Measurements from ENCODE around the gene RGS7. TPM values are rescaled to one million over a fixed set of nuclear protein-coding genes. Genes with fewer than 3 reads are reported as not detected.

Gene RGS7
- polyA plus RNA-seq, 1 donor from 2014 or later, result 24.2 TPM

DNA sequence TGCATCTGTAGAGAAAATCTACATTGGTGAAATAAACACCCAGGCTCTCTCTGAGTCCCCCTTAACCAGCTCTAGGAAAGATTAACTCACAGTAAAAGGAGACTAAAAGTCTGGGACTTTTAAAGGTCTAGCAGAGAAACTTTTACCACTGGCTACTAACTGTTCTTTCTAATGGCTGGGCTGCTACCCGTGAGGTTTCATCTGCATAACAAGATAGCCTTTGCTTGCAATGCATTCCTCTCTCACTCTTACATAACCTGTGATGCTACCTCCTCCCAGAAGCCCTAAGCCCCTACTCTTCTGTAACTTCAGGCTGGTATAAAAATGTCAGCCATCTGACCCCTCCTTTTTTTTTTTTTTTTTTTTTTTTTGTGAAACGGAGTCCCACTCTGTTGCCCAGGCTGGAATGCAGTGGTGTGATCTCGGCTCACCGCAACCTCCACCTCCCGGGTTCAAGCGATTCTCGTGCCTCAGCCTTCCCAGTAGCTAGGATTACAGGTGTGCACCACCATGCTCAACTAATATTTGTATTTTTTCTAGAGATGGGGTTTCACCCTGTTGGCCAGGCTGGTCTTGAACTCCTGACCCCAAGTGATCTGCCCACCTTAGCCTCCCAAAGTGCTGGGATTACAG lies 344.2 kb downstream of the RGS7 start:
- Histone ChIP-seq H3F3A (ENCODE audit: insufficient read depth, low read length, poor library complexity, severe bottlenecking) (no peaks in the 10 kb centered on the region), H3K79me2 (replicated peaks; ENCODE audit: insufficient read depth, low read length) (no peaks in the 10 kb centered on the region), H3K4me2 (ENCODE audit: low read length) (no peak overlapping the region), H4K20me1 (ENCODE audit: insufficient read depth) (no peaks in the 10 kb centered on the region), H3K36me3 (ENCODE audit: insufficient read depth, low read length) (no peaks in the 10 kb centered on the region), H3K9ac (ENCODE audit: low read length) (no peak overlapping the region), H3K9me3 (ENCODE audit: low read length) (no peaks in the 10 kb centered on the region), H2AFZ (ENCODE audit: low read depth, low read length) (no peak overlapping the region), H3K4me3 (ENCODE audit: low read length) (no peak overlapping the region), H3K27ac (ENCODE audit: low read length) (no peak overlapping the region), H3K27me3 (ENCODE audit: insufficient read depth, low read depth, low read length) (no peaks in the 10 kb centered on the region), H3K9me2 (ENCODE audit: insufficient read depth, low read length) (no peaks in the 10 kb centered on the region)
- TF ChIP-seq SMC3 (conservative IDR thresholded peaks at IDR 0.05; ENCODE audit: poor library complexity), result no peak
- TF ChIP-seq EZH2 (IDR thresholded peaks at IDR 0.05; ENCODE audit: borderline replicate concordance, insufficient read depth, low read length, poor library complexity, severe bottlenecking), result no peak
- no peak for TF ChIP-seq POLR2AphosphoS5 (IDR thresholded peaks at IDR 0.05)
- no peak for TF ChIP-seq REST (IDR thresholded peaks at IDR 0.05; ENCODE audit: borderline replicate concordance)
- no peak for TF ChIP-seq RAD21 (conservative IDR thresholded peaks at IDR 0.05)

DNA sequence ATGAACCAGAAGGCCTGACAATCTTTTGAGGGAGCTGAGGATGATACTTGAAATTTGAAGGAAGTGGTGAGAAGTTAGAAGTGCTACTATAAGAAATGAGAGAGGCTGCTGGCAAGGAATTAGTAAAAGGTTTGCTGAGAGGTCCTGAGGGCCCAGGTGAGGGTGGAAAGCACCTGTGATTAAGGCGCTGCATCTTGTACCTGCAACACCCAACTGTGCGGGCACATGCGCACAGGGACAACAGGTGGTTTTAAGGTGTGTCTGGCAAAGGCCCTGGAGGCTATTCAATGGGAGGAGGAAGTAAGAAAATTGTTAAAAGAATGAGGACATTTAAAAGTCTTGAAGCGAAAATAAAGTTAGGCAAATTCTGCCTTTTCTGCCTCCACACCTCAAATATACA lies 349.3 kb downstream of the RGS7 start:
- no peak overlapping the region for H3K27ac ChIP-seq (ENCODE audit: low read length)
- no peaks in the 10 kb centered on the region for H3F3A ChIP-seq (ENCODE audit: insufficient read depth, low read length, poor library complexity, severe bottlenecking)
- no peak overlapping the region for H3K4me3 ChIP-seq (ENCODE audit: low read length)
- H3K4me2 ChIP-seq (ENCODE audit: low read length), result no peak overlapping the region
- H3K79me2 ChIP-seq (replicated peaks; ENCODE audit: insufficient read depth, low read length), result no peaks in the 10 kb centered on the region
- no peak overlapping the region for H2AFZ ChIP-seq (ENCODE audit: low read depth, low read length)
- no peaks in the 10 kb centered on the region for H3K9me3 ChIP-seq (ENCODE audit: low read length)
- H3K9me2 ChIP-seq (ENCODE audit: insufficient read depth, low read length), result no peaks in the 10 kb centered on the region
- H4K20me1 ChIP-seq (ENCODE audit: insufficient read depth), result no peaks in the 10 kb centered on the region
- H3K27me3 ChIP-seq (ENCODE audit: insufficient read depth, low read depth, low read length), result no peaks in the 10 kb centered on the region
- H3K36me3 ChIP-seq (ENCODE audit: insufficient read depth, low read length), result no peaks in the 10 kb centered on the region
- H3K9ac ChIP-seq (ENCODE audit: low read length), result no peak overlapping the region
- TF ChIP-seq SMC3 (conservative IDR thresholded peaks at IDR 0.05; ENCODE audit: poor library complexity), result no peak
- TF ChIP-seq REST (IDR thresholded peaks at IDR 0.05; ENCODE audit: borderline replicate concordance), result no peak
- no peak for TF ChIP-seq EP300 (conservative IDR thresholded peaks at IDR 0.05; ENCODE audit: poor library complexity, severe bottlenecking)
- no peak for TF ChIP-seq RAD21 (conservative IDR thresholded peaks at IDR 0.05)
- no peak for TF ChIP-seq TAF1 (IDR thresholded peaks at IDR 0.05; ENCODE audit: low read depth)
